NB4 (cell line): ENCODE results near the gene E2F3.

Source experiments
- POLR2A ChIP-seq: IDR thresholded peaks from 2 replicates; pipeline ENCODE4 v1.6.1; 2011; ENCODE audit warnings: mild to moderate bottlenecking; ENCODE audit not compliant: insufficient read length; ENCODE audit errors: extremely low read depth
- TF ChIP-seq, protein P1 (sequence below): IDR thresholded peaks from one replicate; pipeline ENCODE4 v1.5.1; 2012; ENCODE audit warnings: low read depth, low read length
- TF ChIP-seq, protein P2 (sequence below): IDR thresholded peaks from 2 replicates; pipeline ENCODE4 v1.6.1; 2011; ENCODE audit warnings: low read depth, low read length

DNA sequence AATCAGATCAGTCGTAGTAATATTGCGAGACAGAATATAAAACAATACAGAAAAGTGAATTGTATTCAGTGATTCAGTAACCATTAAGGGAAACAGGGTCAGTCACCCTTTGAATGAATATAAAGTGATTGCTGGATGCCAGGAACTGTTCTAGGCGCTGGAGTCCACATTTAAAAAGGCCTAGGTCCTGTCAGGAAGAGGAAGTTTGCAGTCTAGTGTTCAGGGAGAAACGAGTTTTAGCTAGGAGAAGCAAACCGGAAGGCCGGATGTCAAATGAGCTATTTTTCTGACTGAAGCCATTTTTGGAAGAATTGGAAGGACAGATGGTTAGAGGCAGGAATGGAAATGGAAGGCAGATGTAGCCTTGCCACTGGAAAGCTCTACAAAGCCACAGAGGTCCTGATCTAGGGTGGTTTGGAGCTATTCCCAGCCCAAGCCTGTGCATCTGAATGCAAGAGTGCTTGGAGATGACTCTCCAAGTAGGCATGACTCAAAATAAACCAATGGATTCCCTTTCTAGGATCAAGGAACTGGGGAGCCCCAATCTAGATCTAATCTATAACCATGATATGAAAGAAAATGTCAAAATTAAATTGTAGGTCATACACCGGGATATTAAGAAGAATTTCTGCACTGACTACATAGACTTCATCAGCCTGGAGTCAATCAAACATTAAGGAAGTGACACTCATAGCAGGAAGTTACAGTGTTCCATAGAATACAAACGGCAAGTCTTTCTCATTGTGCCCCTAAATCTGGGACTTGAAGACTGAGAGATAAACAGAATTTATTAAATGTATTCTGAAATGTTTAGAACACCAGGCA, 95.7 kb downstream of the E2F3 start:
- TF ChIP-seq, protein P1, sequence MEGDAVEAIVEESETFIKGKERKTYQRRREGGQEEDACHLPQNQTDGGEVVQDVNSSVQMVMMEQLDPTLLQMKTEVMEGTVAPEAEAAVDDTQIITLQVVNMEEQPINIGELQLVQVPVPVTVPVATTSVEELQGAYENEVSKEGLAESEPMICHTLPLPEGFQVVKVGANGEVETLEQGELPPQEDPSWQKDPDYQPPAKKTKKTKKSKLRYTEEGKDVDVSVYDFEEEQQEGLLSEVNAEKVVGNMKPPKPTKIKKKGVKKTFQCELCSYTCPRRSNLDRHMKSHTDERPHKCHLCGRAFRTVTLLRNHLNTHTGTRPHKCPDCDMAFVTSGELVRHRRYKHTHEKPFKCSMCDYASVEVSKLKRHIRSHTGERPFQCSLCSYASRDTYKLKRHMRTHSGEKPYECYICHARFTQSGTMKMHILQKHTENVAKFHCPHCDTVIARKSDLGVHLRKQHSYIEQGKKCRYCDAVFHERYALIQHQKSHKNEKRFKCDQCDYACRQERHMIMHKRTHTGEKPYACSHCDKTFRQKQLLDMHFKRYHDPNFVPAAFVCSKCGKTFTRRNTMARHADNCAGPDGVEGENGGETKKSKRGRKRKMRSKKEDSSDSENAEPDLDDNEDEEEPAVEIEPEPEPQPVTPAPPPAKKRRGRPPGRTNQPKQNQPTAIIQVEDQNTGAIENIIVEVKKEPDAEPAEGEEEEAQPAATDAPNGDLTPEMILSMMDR, result no peak
- TF ChIP-seq, protein P2, sequence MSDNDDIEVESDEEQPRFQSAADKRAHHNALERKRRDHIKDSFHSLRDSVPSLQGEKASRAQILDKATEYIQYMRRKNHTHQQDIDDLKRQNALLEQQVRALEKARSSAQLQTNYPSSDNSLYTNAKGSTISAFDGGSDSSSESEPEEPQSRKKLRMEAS, result no peak
- no peak for TF ChIP-seq POLR2A
